A673 (cell line): ENCODE results near the gene NPTX1. TPM values are rescaled to one million over a fixed set of nuclear protein-coding genes. Genes with fewer than 3 reads are reported as not detected.

Experiments used
- BruUV-seq: library from RNA; stranded (reverse); fragments of 400-500 nt; replicated peaks from 2 replicates; lab custom pipeline; 2021; lab: Mats Ljungman, UMichigan
- CTCF ChIA-PET: fragments of 300-600 bp; sonication (Branson Sonifier 250); formaldehyde crosslinking; loops from one replicate; lab custom pipeline; 2022; ENCODE audit warnings: antibody characterized with exemption; lab: Charles Lee
- POLR2A ChIA-PET: fragments of 300-600 bp; sonication (Branson Sonifier 250); formaldehyde crosslinking; loops from one replicate; lab custom pipeline; 2022; ENCODE audit warnings: antibody characterized with exemption; ENCODE audit not compliant: low non-redundant PET; lab: Charles Lee
- DNase-seq: peaks from one replicate; pipeline ENCODE4 v3.0.0-alpha.2; 2015; ENCODE audit warnings: low spot score
- H3K27ac ChIP-seq: fragments of 200-600 bp; sonication (generic); 2 replicates; pipeline ENCODE4 v1.5.1; 2016; ENCODE audit warnings: mixed run types, low read depth, mild to moderate bottlenecking, mixed read lengths, antibody characterized with exemption, low read length; ENCODE audit not compliant: poor library complexity, severe bottlenecking
- H3K27me3 ChIP-seq: fragments of 200-600 bp; sonication (generic); replicated peaks from 2 replicates; pipeline ENCODE4 v1.6.1; 2017; ENCODE audit warnings: mixed run types, low read depth, mild to moderate bottlenecking, mixed read lengths, antibody characterized with exemption, low read length; ENCODE audit not compliant: insufficient read depth, poor library complexity
- H3K36me3 ChIP-seq: fragments of 200-600 bp; sonication (generic); 2 replicates; pipeline ENCODE4 v1.6.1; 2016; ENCODE audit warnings: mixed run types, mild to moderate bottlenecking, mixed read lengths, antibody characterized with exemption, low read length; ENCODE audit not compliant: insufficient read depth, poor library complexity, severe bottlenecking
- H3K4me1 ChIP-seq: fragments of 200-600 bp; sonication (generic); 2 replicates; pipeline ENCODE4 v1.6.1; 2017; ENCODE audit warnings: mixed run types, mild to moderate bottlenecking, mixed read lengths, antibody characterized with exemption, low read length; ENCODE audit not compliant: insufficient read depth, poor library complexity, severe bottlenecking
- H3K4me3 ChIP-seq: fragments of 200-600 bp; sonication (generic); 2 replicates; pipeline ENCODE4 v1.5.1; 2016; ENCODE audit warnings: low read depth, mixed run types, mild to moderate bottlenecking, mixed read lengths, low read length; ENCODE audit not compliant: poor library complexity, severe bottlenecking
- H3K9me3 ChIP-seq: fragments of 200-600 bp; sonication (generic); 2 replicates; pipeline ENCODE4 v1.6.1; 2016; ENCODE audit warnings: mixed run types, low read depth, mild to moderate bottlenecking, mixed read lengths, antibody characterized with exemption, low read length; ENCODE audit not compliant: poor library complexity, severe bottlenecking
- CTCF ChIP-seq: fragments of 300-800, 200-600 bp; sonication (generic); conservative IDR thresholded peaks from 2 replicates; pipeline ENCODE4 v1.5.1; 2017; ENCODE audit warnings: low read depth, mild to moderate bottlenecking, antibody characterized with exemption, low read length, moderate library complexity, mixed read lengths
- EZH2 ChIP-seq: fragments of 200-600 bp; sonication (generic); IDR thresholded peaks from 2 replicates; pipeline ENCODE4 v1.6.1; 2017; ENCODE audit warnings: borderline replicate concordance, low read depth, mild to moderate bottlenecking, mixed read lengths, antibody characterized with exemption, low read length; ENCODE audit not compliant: poor library complexity, severe bottlenecking
- intact Hi-C: fragments of 100-400 bp; cut with micrococcal nuclease; formaldehyde crosslinking; loops from one replicate; pipeline ENCODE4 v1.10.0; 2022; ENCODE audit not compliant: unreplicated experiment
- total RNA-seq: library from RNA; stranded (reverse); gene quantifications from 2 replicates; pipeline ENCODE4 v1.2.3, GENCODE V29; 2021

NPTX1 gene
- total RNA-seq, 1 experiment from 2014 or later: 0.43 TPM

- H3K36me3 ChIP-seq: no peaks in the 10 kb centered on the region
- no TSS peak for BruUV-seq
- H3K4me3 ChIP-seq: no peak overlapping the region
- ChIA-PET CTCF (interaction anchor here (0.5 to 1.0 kb wide), 13 partner anchors 9 to 992 kb away, joined by 3 to 12 read pairs (median 4); no protein-coding TSS in a partner anchor), POLR2A (no interaction called here)
- H3K9me3 ChIP-seq: no peaks in the 10 kb centered on the region
- H3K27me3 ChIP-seq: no peaks in the 10 kb centered on the region
- no peak overlapping the region for H3K27ac ChIP-seq
- DNase-seq: no peak
- H3K4me1 ChIP-seq: no peaks in the 10 kb centered on the region
- TF ChIP-seq CTCF: no peak
- no peak for TF ChIP-seq EZH2
- intact Hi-C loops: loop anchor here (1.0 to 5.0 kb wide), 3 partner anchors 148 to 554 kb away; no protein-coding TSS in a partner anchor
These were observed 48.8 kb downstream of the NPTX1 start for GRCh38 chr17:80427366-80428282.

GRCh38 chr17:80426671-80427326, 49.6 kb downstream of the NPTX1 start:
- Histone ChIP-seq H3K9me3 (no peaks in the 10 kb centered on the region), H3K36me3 (no peaks in the 10 kb centered on the region), H3K27ac (no peak overlapping the region), H3K4me1 (no peaks in the 10 kb centered on the region), H3K4me3 (no peak overlapping the region), H3K27me3 (no peaks in the 10 kb centered on the region)
- DNase-seq: peak; percentile 79
- intact Hi-C loops: loop anchor here (1.0 to 5.0 kb wide), 3 partner anchors 149 to 555 kb away; no protein-coding TSS in a partner anchor
- no TSS peak for BruUV-seq
- ChIA-PET POLR2A (no interaction called here), CTCF (interaction anchor here (0.5 to 1.0 kb wide), 13 partner anchors 11 to 993 kb away, joined by 3 to 10 read pairs (median 4); no protein-coding TSS in a partner anchor)
- no peak for TF ChIP-seq EZH2
- peak; percentile 96 for TF ChIP-seq CTCF

- no peak overlapping the region for H3K4me3 ChIP-seq
- no peak for TF ChIP-seq CTCF
- no peak for TF ChIP-seq EZH2
- H3K27ac ChIP-seq: no peak overlapping the region
- H3K27me3 ChIP-seq: no peaks in the 10 kb centered on the region
- intact Hi-C loops: loop anchor here (5.0 kb wide), 1 partner anchor 476 kb away; no protein-coding TSS in a partner anchor
- BruUV-seq: no TSS peak
- no peaks in the 10 kb centered on the region for H3K9me3 ChIP-seq
- POLR2A ChIA-PET: no interaction called here
- no peak for DNase-seq
- no peaks in the 10 kb centered on the region for H3K4me1 ChIP-seq
- H3K36me3 ChIP-seq: no peaks in the 10 kb centered on the region
- CTCF ChIA-PET: no interaction called here
These were observed 50.5 kb downstream of the NPTX1 start for GRCh38 chr17:80425835-80426426.
